Keratinocyte (primary cell): ENCODE data around the gene HNF1B. TPM values are rescaled to one million over a fixed set of nuclear protein-coding genes. Genes with fewer than 3 reads are reported as not detected.

Experiments
- DNase-seq: peaks from one replicate; pipeline ENCODE4 v3.0.0-alpha.2; 2011; ENCODE audit warnings: low read depth, missing footprints, low spot score
- FAIRE-seq: peaks from 2 replicates; lab custom pipeline; 2011; peaks lifted over from hg19 to GRCh38; lab: Jason Lieb, UNC
- H2AFZ ChIP-seq: 2 replicates; pipeline ENCODE4 v1.6.0; 2012; ENCODE audit warnings: low read length, control low read depth, inconsistent platforms; ENCODE audit not compliant: control insufficient read depth
- H3K27ac ChIP-seq: 2 replicates; pipeline ENCODE4 v1.5.1; 2011; ENCODE audit warnings: low read length; ENCODE audit not compliant: control insufficient read depth, insufficient read depth
- H3K27me3 ChIP-seq: 3 replicates; pipeline ENCODE4 v1.6.0; 2011; ENCODE audit warnings: low read length; ENCODE audit not compliant: control insufficient read depth, insufficient read depth; ENCODE audit errors: extremely low read depth
- H3K36me3 ChIP-seq, 2 experiments: 2 replicates in 1 of 2; 3 replicates in 1 of 2; pipeline ENCODE4 v1.5.1; 2011; ENCODE audit warnings: low read length in 2 of 2, mild to moderate bottlenecking in 1 of 2; ENCODE audit not compliant: control insufficient read depth in 2 of 2, insufficient read depth in 2 of 2; ENCODE audit errors: extremely low read depth in 1 of 2
- H3K4me1 ChIP-seq: 3 replicates; pipeline ENCODE4 v1.5.1; 2011; ENCODE audit warnings: low read length; ENCODE audit not compliant: control insufficient read depth, insufficient read depth; ENCODE audit errors: extremely low read depth
- H3K4me2 ChIP-seq: 3 replicates; pipeline ENCODE4 v1.6.0; 2011; ENCODE audit warnings: low read depth, low read length; ENCODE audit not compliant: control insufficient read depth, insufficient read depth; ENCODE audit errors: extremely low read depth
- H3K4me3 ChIP-seq, 3 experiments: fragments of 200-600 bp in 1 of 3; sonication (generic) in 1 of 3; 2 replicates in 2 of 3; 3 replicates in 1 of 3; pipeline ENCODE4 v1.5.1; 2011 to 2016; ENCODE audit warnings: low read length in 3 of 3, mild to moderate bottlenecking in 3 of 3, control low read depth in 2 of 3, inconsistent platforms in 1 of 3, low read depth in 1 of 3, mixed read lengths in 1 of 3, mixed run types in 1 of 3, moderate library complexity in 1 of 3; ENCODE audit not compliant: control insufficient read depth in 2 of 3, insufficient read depth in 2 of 3; ENCODE audit errors: extremely low read depth in 1 of 3
- H3K79me2 ChIP-seq: 2 replicates; pipeline ENCODE4 v1.6.0; 2012; ENCODE audit warnings: low read length; ENCODE audit not compliant: control insufficient read depth, insufficient read depth
- H3K9ac ChIP-seq: 3 replicates; pipeline ENCODE4 v1.6.0; 2011; ENCODE audit warnings: low read length; ENCODE audit not compliant: control insufficient read depth, insufficient read depth; ENCODE audit errors: extremely low read depth
- H3K9me1 ChIP-seq: 3 replicates; pipeline ENCODE4 v1.6.0; 2011; ENCODE audit warnings: low read length; ENCODE audit not compliant: control insufficient read depth, insufficient read depth; ENCODE audit errors: extremely low read depth
- H3K9me3 ChIP-seq: 2 replicates; pipeline ENCODE4 v1.5.1; 2012; ENCODE audit warnings: low read depth, low read length; ENCODE audit not compliant: control insufficient read depth
- H4K20me1 ChIP-seq: 3 replicates; pipeline ENCODE4 v1.6.0; 2011; ENCODE audit warnings: low read length; ENCODE audit not compliant: control insufficient read depth, insufficient read depth; ENCODE audit errors: extremely low read depth
- CTCF ChIP-seq, 3 experiments: IDR thresholded peaks in 1 of 3; conservative IDR thresholded peaks in 1 of 3; optimal IDR thresholded peaks in 1 of 3; 2 replicates in 2 of 3; 3 replicates in 1 of 3; pipeline versions ENCODE3 to v1.5.1; 2011; ENCODE audit warnings: low read length in 3 of 3, mild to moderate bottlenecking in 3 of 3, moderate library complexity in 2 of 3, control low read depth in 1 of 3, inconsistent platforms in 1 of 3; ENCODE audit not compliant: insufficient read depth in 2 of 3; ENCODE audit errors: extremely low read depth in 1 of 3
- EZH2 ChIP-seq: IDR thresholded peaks from one replicate; pipeline ENCODE4 v1.6.1; 2012; ENCODE audit warnings: inconsistent platforms, mild to moderate bottlenecking, low read length, moderate library complexity
- dilution Hi-C: fragments of 300-500 bp; cut with MboI; formaldehyde crosslinking; loops from one replicate; pipeline ENCODE4 v1.7.0; 2020; ENCODE audit warnings: low sequenced_read_pairs; ENCODE audit not compliant: extremely low pct_ligation_motif_present
- polyA plus RNA-seq, 5 experiments: library from polyadenylated mRNA; depleted of rRNA in 3 of 5; stranded (reverse) in 3 of 5; stranded (forward) in 1 of 5; unstranded in 1 of 5; fragments of >200 nt; gene quantifications; 1 replicate in 1 of 5; 2 replicates in 3 of 5; 3 replicates in 1 of 5; pipeline versions ENCODE4 v1.2.1 to v1.2.3, GENCODE V29; 2011 to 2012; ENCODE audit warnings: missing spikeins in 2 of 5, low read depth in 1 of 5, low replicate concordance in 1 of 5

The HNF1B gene
- polyA plus RNA-seq, 1 donor (not counting 4 experiments of a cell fraction or from before 2014, with no cell fraction given): not detected

- no peaks in the 10 kb centered on the region for H3K9me3 ChIP-seq
- TF ChIP-seq CTCF (optimal IDR thresholded peaks at IDR 0.05 in 1 of 3, IDR thresholded peaks at IDR 0.05 in 1 of 3, conservative IDR thresholded peaks at IDR 0.05 in 1 of 3; ENCODE audit: extremely low read depth in 1 of 3, insufficient read depth in 2 of 3, low read length in 3 of 3) (no peak), EZH2 (no peak)
- no peaks in the 10 kb centered on the region for H3K9me1 ChIP-seq
- dilution Hi-C loops: no loop called here
- no peaks in the 10 kb centered on the region for H3K36me3 ChIP-seq
- H3K27ac ChIP-seq: no peak overlapping the region
- no peak overlapping the region for H3K9ac ChIP-seq
- DNase-seq: no peak
- H4K20me1 ChIP-seq: no peaks in the 10 kb centered on the region
- H2AFZ ChIP-seq: no peak overlapping the region
- no peak overlapping the region for H3K4me3 ChIP-seq
- no peaks in the 10 kb centered on the region for H3K79me2 ChIP-seq
- peaks cover 4% of the 10 kb centered on the region for H3K27me3 ChIP-seq
- H3K4me1 ChIP-seq: no peaks in the 10 kb centered on the region
- FAIRE-seq: no peak
- no peak overlapping the region for H3K4me2 ChIP-seq
These were observed 19.2 kb downstream of the HNF1B start for GRCh38 chr17:37725601-37726146.

GRCh38 chr17:37725021-37725595, 19.8 kb downstream of the HNF1B start:
- TF ChIP-seq CTCF (optimal IDR thresholded peaks at IDR 0.05 in 1 of 3, IDR thresholded peaks at IDR 0.05 in 1 of 3, conservative IDR thresholded peaks at IDR 0.05 in 1 of 3; ENCODE audit: extremely low read depth in 1 of 3, insufficient read depth in 2 of 3, low read length in 3 of 3) (no peak), EZH2 (no peak)
- H3K9ac ChIP-seq: no peak overlapping the region
- H3K4me3 ChIP-seq: no peak overlapping the region
- H3K27me3 ChIP-seq: peaks cover 4% of the 10 kb centered on the region
- no peak overlapping the region for H3K4me2 ChIP-seq
- H3K4me1 ChIP-seq: no peaks in the 10 kb centered on the region
- no peaks in the 10 kb centered on the region for H3K36me3 ChIP-seq
- no peaks in the 10 kb centered on the region for H3K9me1 ChIP-seq
- FAIRE-seq (no peak), DNase-seq (no peak)
- no peak overlapping the region for H2AFZ ChIP-seq
- no peak overlapping the region for H3K27ac ChIP-seq
- H3K79me2 ChIP-seq: no peaks in the 10 kb centered on the region
- dilution Hi-C loops: no loop called here
- no peaks in the 10 kb centered on the region for H3K9me3 ChIP-seq
- H4K20me1 ChIP-seq: no peaks in the 10 kb centered on the region
